Progenitor cell of endocrine pancreas (in vitro differentiated cells): Measurements from ENCODE around the gene VEPH1. TPM values are rescaled to one million over a fixed set of nuclear protein-coding genes. Genes with fewer than 3 reads are reported as not detected.

Source experiments
- DNase-seq: peaks from one replicate; pipeline ENCODE4 v3.0.0; 2021; ENCODE audit warnings: low spot score; ENCODE audit not compliant: unreplicated experiment
- H3K27ac Mint-ChIP-seq: 2 replicates; pipeline ENCODE4 v1.8.0; 2021; ENCODE audit warnings: mild to moderate bottlenecking, moderate library complexity, mixed read lengths
- H3K27me3 Mint-ChIP-seq: 2 replicates; pipeline ENCODE4 v1.8.0; 2021; ENCODE audit warnings: mixed read lengths
- H3K36me3 Mint-ChIP-seq: 2 replicates; pipeline ENCODE4 v1.8.0; 2022; ENCODE audit warnings: mixed read lengths; ENCODE audit not compliant: insufficient read depth
- H3K4me1 Mint-ChIP-seq: 2 replicates; pipeline ENCODE4 v1.8.0; 2021; ENCODE audit warnings: low read depth, mixed read lengths
- H3K4me3 Mint-ChIP-seq: 2 replicates; pipeline ENCODE4 v1.8.0; 2021; ENCODE audit warnings: low read depth, mild to moderate bottlenecking, moderate library complexity, mixed read lengths
- H3K9me3 Mint-ChIP-seq: 2 replicates; pipeline ENCODE4 v1.8.0; 2021; ENCODE audit warnings: low read depth, mixed read lengths
- CTCF ChIP-seq: fragments of 200-600 bp; sonication (generic); IDR thresholded peaks from one replicate; pipeline ENCODE4 v1.5.0; 2021; ENCODE audit warnings: antibody characterized with exemption, mild to moderate bottlenecking; ENCODE audit not compliant: unreplicated experiment
- total RNA-seq: library from RNA; stranded (reverse); gene quantifications from 2 replicates; pipeline ENCODE4 v1.2.1, GENCODE V29; 2021

Gene VEPH1
- total RNA-seq, 1 donor from 2014 or later = 12.3 TPM

- no peaks in the 10 kb centered on the region for H3K9me3 Mint-ChIP-seq
- no peak overlapping the region for H3K4me3 Mint-ChIP-seq
- no peaks in the 10 kb centered on the region for H3K36me3 Mint-ChIP-seq
- TF ChIP-seq CTCF = no peak
- peaks cover 4% of the 10 kb centered on the region for H3K4me1 Mint-ChIP-seq
- no peak overlapping the region for H3K27ac Mint-ChIP-seq
- DNase-seq = no peak
- H3K27me3 Mint-ChIP-seq = no peaks in the 10 kb centered on the region
Measured at GRCh38 chr3:157318639-157319288, 184.5 kb downstream of the VEPH1 start.

- Mint-ChIP-seq H3K4me1 (peaks cover 4% of the 10 kb centered on the region), H3K27me3 (no peaks in the 10 kb centered on the region), H3K36me3 (no peaks in the 10 kb centered on the region), H3K4me3 (no peak overlapping the region), H3K9me3 (no peaks in the 10 kb centered on the region), H3K27ac (no peak overlapping the region)
- TF ChIP-seq CTCF = no peak
- no peak for DNase-seq
Measured at GRCh38 chr3:157317895-157318294, 185.3 kb downstream of the VEPH1 start.

- DNase-seq = no peak
- Mint-ChIP-seq H3K4me3 (no peak overlapping the region), H3K9me3 (no peaks in the 10 kb centered on the region), H3K27ac (no peak overlapping the region), H3K27me3 (no peaks in the 10 kb centered on the region), H3K4me1 (no peaks in the 10 kb centered on the region), H3K36me3 (no peaks in the 10 kb centered on the region)
- no peak for TF ChIP-seq CTCF
Measured at GRCh38 chr3:157313186-157313585, 190.0 kb downstream of the VEPH1 start.

GRCh38 chr3:157312376-157312745, 190.9 kb downstream of the VEPH1 start:
- H3K27me3 Mint-ChIP-seq = no peaks in the 10 kb centered on the region
- no peak overlapping the region for H3K27ac Mint-ChIP-seq
- DNase-seq = no peak
- no peaks in the 10 kb centered on the region for H3K4me1 Mint-ChIP-seq
- no peak overlapping the region for H3K4me3 Mint-ChIP-seq
- H3K9me3 Mint-ChIP-seq = no peaks in the 10 kb centered on the region
- no peaks in the 10 kb centered on the region for H3K36me3 Mint-ChIP-seq
- no peak for TF ChIP-seq CTCF

GRCh38 chr3:157311633-157312375, 191.4 kb downstream of the VEPH1 start:
- Mint-ChIP-seq H3K9me3 (no peaks in the 10 kb centered on the region), H3K27ac (no peak overlapping the region), H3K4me3 (no peak overlapping the region), H3K4me1 (no peaks in the 10 kb centered on the region), H3K27me3 (no peaks in the 10 kb centered on the region), H3K36me3 (no peaks in the 10 kb centered on the region)
- TF ChIP-seq CTCF = no peak
- DNase-seq = no peak
